Loucy (cell line): ENCODE data around the gene ZNRF2.
"Not testable (repeated sequence)": the region's sequence is repeated elsewhere in the genome, so short reads cannot be mapped to it uniquely, and the experiment has no call there.

ENCODE experiments used
- H2AFZ ChIP-seq: fragments of 200-600 bp; sonication (generic); 2 replicates; pipeline ENCODE4 v1.6.0; 2016; ENCODE audit warnings: antibody characterized with exemption, mild to moderate bottlenecking, low read length, moderate library complexity
- H3F3A ChIP-seq: fragments of 200-600 bp; 2 replicates; pipeline ENCODE4 v1.6.0; 2016; ENCODE audit warnings: antibody characterized with exemption, low read depth, mild to moderate bottlenecking
- H3K27me3 ChIP-seq: fragments of 200-600 bp; sonication (generic); 2 replicates; pipeline ENCODE4 v1.6.1; 2014; ENCODE audit warnings: low read length, mild to moderate bottlenecking; ENCODE audit not compliant: insufficient read depth, poor library complexity, severe bottlenecking
- H3K36me3 ChIP-seq: fragments of 200-600 bp; sonication (generic); 2 replicates; pipeline ENCODE4 v1.6.1; 2016; ENCODE audit warnings: low read length; ENCODE audit not compliant: insufficient read depth
- H3K4me1 ChIP-seq: fragments of 200-600 bp; sonication (generic); 2 replicates; pipeline ENCODE4 v1.5.1; 2014; ENCODE audit warnings: low read length, mild to moderate bottlenecking; ENCODE audit not compliant: insufficient read depth, poor library complexity, severe bottlenecking
- H3K4me2 ChIP-seq: fragments of 200-600 bp; sonication (generic); 2 replicates; pipeline ENCODE4 v1.6.0; 2014; ENCODE audit warnings: antibody characterized with exemption, low read length, low read depth, mild to moderate bottlenecking; ENCODE audit not compliant: poor library complexity, severe bottlenecking
- H3K4me3 ChIP-seq: fragments of 200-600 bp; sonication (generic); 2 replicates; pipeline ENCODE4 v1.5.1; 2014; ENCODE audit warnings: low read length, mild to moderate bottlenecking, mixed read lengths; ENCODE audit not compliant: poor library complexity, severe bottlenecking
- H3K79me2 ChIP-seq: fragments of 200-600 bp; sonication (generic); 2 replicates; pipeline ENCODE4 v1.6.1; 2014; ENCODE audit warnings: low read length; ENCODE audit not compliant: insufficient read depth
- H3K9ac ChIP-seq: fragments of 200-600 bp; sonication (generic); 2 replicates; pipeline ENCODE4 v1.6.0; 2014; ENCODE audit warnings: mild to moderate bottlenecking, low read depth, low read length, moderate library complexity; ENCODE audit not compliant: poor library complexity, severe bottlenecking
- H3K9me2 ChIP-seq: fragments of 200-600 bp; sonication (generic); replicated peaks from 2 replicates; pipeline ENCODE4 v1.6.1; 2016; ENCODE audit warnings: low read depth, low read length, mixed read lengths
- H3K9me3 ChIP-seq: fragments of 200-600 bp; sonication (generic); 2 replicates; pipeline ENCODE4 v1.6.1; 2014; ENCODE audit warnings: mild to moderate bottlenecking, antibody characterized with exemption, low read length, low read depth; ENCODE audit not compliant: insufficient read depth
- H4K20me1 ChIP-seq: fragments of 200-600 bp; sonication (generic); 2 replicates; pipeline ENCODE4 v1.6.0; 2014; ENCODE audit warnings: antibody characterized with exemption, low read length, mild to moderate bottlenecking; ENCODE audit not compliant: insufficient read depth, poor library complexity, severe bottlenecking
- EZH2phosphoT487 ChIP-seq: fragments of 200-600 bp; IDR thresholded peaks from 2 replicates; pipeline ENCODE4 v1.6.1; 2018; ENCODE audit warnings: antibody characterized with exemption, mild to moderate bottlenecking, moderate library complexity, borderline replicate concordance
- TF ChIP-seq, protein P1 (sequence below): fragments of 200-600 bp; sonication (generic); conservative IDR thresholded peaks from 2 replicates; pipeline ENCODE4 v1.5.1; 2014; ENCODE audit warnings: mild to moderate bottlenecking, antibody characterized with exemption, low read length

ZNRF2 gene

GRCh38 chr7:30379741-30380140 lies 95.3 kb downstream of the ZNRF2 start:
- Histone ChIP-seq H4K20me1 (no peaks in the 10 kb centered on the region), H3K9ac (no peak overlapping the region), H3K9me3 (no peaks in the 10 kb centered on the region), H3K4me2 (no peak overlapping the region), H3K27me3 (no peaks in the 10 kb centered on the region), H2AFZ (no peak overlapping the region), H3K79me2 (no peaks in the 10 kb centered on the region), H3F3A (no peaks in the 10 kb centered on the region), H3K4me1 (no peaks in the 10 kb centered on the region), H3K9me2 (no peaks in the 10 kb centered on the region), H3K36me3 (no peaks in the 10 kb centered on the region), H3K4me3 (no peak overlapping the region)
- TF ChIP-seq EZH2phosphoT487: no peak
- TF ChIP-seq, protein P1, sequence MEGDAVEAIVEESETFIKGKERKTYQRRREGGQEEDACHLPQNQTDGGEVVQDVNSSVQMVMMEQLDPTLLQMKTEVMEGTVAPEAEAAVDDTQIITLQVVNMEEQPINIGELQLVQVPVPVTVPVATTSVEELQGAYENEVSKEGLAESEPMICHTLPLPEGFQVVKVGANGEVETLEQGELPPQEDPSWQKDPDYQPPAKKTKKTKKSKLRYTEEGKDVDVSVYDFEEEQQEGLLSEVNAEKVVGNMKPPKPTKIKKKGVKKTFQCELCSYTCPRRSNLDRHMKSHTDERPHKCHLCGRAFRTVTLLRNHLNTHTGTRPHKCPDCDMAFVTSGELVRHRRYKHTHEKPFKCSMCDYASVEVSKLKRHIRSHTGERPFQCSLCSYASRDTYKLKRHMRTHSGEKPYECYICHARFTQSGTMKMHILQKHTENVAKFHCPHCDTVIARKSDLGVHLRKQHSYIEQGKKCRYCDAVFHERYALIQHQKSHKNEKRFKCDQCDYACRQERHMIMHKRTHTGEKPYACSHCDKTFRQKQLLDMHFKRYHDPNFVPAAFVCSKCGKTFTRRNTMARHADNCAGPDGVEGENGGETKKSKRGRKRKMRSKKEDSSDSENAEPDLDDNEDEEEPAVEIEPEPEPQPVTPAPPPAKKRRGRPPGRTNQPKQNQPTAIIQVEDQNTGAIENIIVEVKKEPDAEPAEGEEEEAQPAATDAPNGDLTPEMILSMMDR: no peak

DNA sequence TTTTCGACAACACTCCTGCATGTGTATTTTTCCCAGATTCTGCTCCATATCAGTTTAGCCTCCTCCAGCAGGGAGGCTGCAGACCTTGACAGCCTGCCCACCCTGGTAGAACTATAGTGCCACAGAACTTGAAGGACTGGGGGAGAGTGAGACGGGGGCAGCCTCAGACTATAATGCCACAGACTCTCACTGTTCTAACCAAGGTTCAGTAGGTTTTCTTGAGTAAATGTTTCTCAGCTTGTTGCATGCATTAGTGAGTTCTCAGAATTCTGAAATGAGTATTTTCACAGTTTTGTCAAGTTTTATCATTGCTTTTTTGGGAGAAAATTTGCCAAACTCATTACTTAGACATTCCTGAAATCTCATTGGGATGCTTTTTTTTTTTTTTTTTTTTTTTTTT lies 95.9 kb downstream of the ZNRF2 start:
- Histone ChIP-seq H3K4me1 (no peaks in the 10 kb centered on the region), H4K20me1 (no peaks in the 10 kb centered on the region), H2AFZ (no peak overlapping the region), H3K79me2 (no peaks in the 10 kb centered on the region), H3K9me2 (no peaks in the 10 kb centered on the region), H3K9ac (no peak overlapping the region), H3K4me3 (no peak overlapping the region), H3K4me2 (no peak overlapping the region), H3K9me3 (no peaks in the 10 kb centered on the region), H3K27me3 (no peaks in the 10 kb centered on the region), H3K36me3 (no peaks in the 10 kb centered on the region), H3F3A (no peaks in the 10 kb centered on the region)
- no peak for TF ChIP-seq EZH2phosphoT487
- TF ChIP-seq, protein P1: no peak

DNA sequence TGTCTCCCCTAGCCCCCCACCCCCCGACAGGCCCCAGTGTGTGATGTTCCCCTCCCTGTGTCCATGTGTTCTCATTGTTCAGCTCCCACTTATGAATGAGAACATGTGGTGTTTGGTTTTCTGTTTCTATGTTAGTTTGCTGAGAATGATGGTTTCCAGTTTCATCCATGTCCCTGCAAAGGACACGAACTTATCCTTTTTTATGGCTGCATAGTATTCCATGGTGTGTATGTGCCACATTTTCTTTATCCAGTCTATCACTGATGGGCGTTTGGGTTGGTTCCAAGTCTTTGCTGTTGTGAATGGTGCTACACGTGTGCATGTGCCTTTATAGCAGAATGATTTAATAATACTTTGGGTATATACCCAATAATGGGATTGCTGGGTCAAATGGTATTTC lies 96.4 kb downstream of the ZNRF2 start:
- H3K27me3 ChIP-seq: not testable (repeated sequence)

DNA sequence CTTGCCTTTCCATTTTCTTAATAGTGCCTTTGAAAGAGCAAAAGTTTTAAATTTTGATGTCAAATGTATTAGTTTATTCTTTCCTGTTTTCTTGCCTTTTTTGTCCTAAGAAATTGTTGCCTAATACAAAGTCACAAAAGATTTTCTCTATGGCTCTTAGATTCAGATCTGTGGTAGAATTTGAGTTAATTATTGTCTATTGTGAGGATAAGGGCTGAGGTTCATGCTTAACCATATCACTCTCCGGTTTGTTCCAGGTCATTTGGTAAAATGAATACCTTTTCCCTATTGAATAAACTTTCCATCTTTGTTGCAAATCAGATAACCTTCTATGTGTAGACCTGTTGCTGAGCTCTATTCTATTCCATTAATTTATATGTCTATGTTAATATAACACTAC lies 98.2 kb downstream of the ZNRF2 start:
- H3K4me3 ChIP-seq: no peak overlapping the region
- H3K9ac ChIP-seq: no peak overlapping the region
- no peaks in the 10 kb centered on the region for H3K9me2 ChIP-seq
- H2AFZ ChIP-seq: no peak overlapping the region
- no peaks in the 10 kb centered on the region for H3K4me1 ChIP-seq
- no peaks in the 10 kb centered on the region for H3K27me3 ChIP-seq
- H4K20me1 ChIP-seq: no peaks in the 10 kb centered on the region
- no peak overlapping the region for H3K4me2 ChIP-seq
- H3K79me2 ChIP-seq: no peaks in the 10 kb centered on the region
- no peaks in the 10 kb centered on the region for H3K9me3 ChIP-seq
- TF ChIP-seq, protein P1: no peak
- no peak for TF ChIP-seq EZH2phosphoT487
- no peaks in the 10 kb centered on the region for H3K36me3 ChIP-seq
- no peaks in the 10 kb centered on the region for H3F3A ChIP-seq

More for the DNA sequence above, 96.4 kb downstream of the ZNRF2 start:
- H3K4me2 ChIP-seq, H3K9ac ChIP-seq, H3K9me3 ChIP-seq, H3K9me2 ChIP-seq, H3F3A ChIP-seq, H3K36me3 ChIP-seq, H4K20me1 ChIP-seq, H3K79me2 ChIP-seq, H2AFZ ChIP-seq, H3K4me1 ChIP-seq, H3K4me3 ChIP-seq: not testable (repeated sequence)
